ENCODE results near the gene PMAIP1. TPM values are rescaled to one million over a fixed set of nuclear protein-coding genes. Genes with fewer than 3 reads are reported as not detected.

The PMAIP1 gene
- total and polyA plus RNA-seq, 9 of the 15 experiments (the other 6 are each of a cell fraction or from before 2014, with no cell fraction given), result 8.0 to 22.9 (median 14.9) TPM

DNA sequence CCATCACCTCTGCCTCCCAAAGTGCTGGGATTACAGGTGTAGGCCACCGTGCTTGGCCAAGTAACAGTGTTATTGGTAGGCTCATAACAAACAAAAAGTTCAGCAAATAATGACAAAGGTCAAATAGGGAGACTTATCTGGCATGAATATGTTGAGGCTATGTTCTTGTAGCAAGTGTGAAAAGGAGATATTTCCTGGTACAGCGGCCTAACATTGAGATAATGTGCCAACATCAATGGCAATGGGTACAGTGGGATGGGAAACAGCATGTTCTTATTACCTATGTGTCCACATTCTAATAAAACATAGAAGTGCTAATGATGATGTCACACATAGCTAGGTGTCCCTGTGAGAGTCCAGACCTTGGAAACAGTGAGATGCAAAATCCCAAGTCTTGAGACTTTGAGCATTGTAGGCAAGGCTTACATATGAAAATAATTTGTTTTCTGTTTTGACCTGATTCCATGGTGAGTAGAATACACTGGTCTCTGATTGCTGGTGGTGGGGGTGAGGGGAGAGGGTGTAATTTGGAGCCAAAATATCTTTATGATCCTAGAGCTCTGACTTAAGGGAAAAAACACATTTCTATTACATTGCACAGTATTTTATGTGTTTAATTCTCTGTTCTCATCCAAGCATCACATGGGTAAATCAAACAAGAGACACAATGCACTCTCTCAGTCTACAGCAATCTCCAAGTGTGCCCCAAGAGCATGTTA, 33.1 kb upstream of the PMAIP1 start:
- ChIA-PET CTCF (ENCODE audit: low intra/inter-chr PET ratio) (no interaction called here), POLR2A (no interaction called here)
- Histone ChIP-seq H3K36me3 (ENCODE audit: control insufficient read depth, insufficient read depth, low read length) (no peaks in the 10 kb centered on the region), H3K9me1 (ENCODE audit: control insufficient read depth, insufficient read depth, low read length) (no peaks in the 10 kb centered on the region), H3K9me3 (replicated peaks; ENCODE audit: control insufficient read depth, insufficient read depth, low read depth, low read length) (no peaks in the 10 kb centered on the region), H2AFZ (ENCODE audit: low read depth, low read length) (no peak overlapping the region), H3K27me3 (ENCODE audit: control insufficient read depth in 2 of 2, insufficient read depth in 2 of 2, low read length in 2 of 2) (no peaks in the 10 kb centered on the region), H3K27ac (ENCODE audit: extremely low read depth, low read depth, low read length) (no peak overlapping the region), H3K79me2 (ENCODE audit: control insufficient read depth, insufficient read depth, low read length) (no peaks in the 10 kb centered on the region), H3K9ac (ENCODE audit: insufficient read depth in 1 of 2, low read depth in 2 of 2, low read length in 2 of 2) (no peak overlapping the region), H4K20me1 (replicated peaks; ENCODE audit: control insufficient read depth, insufficient read depth, low read length) (no peaks in the 10 kb centered on the region), H3K4me3 (no peak overlapping the region), H3K4me1 (replicated peaks in 1 of 2; ENCODE audit: control insufficient read depth in 2 of 2, insufficient read depth in 2 of 2, low read length in 2 of 2) (peaks cover 0 to 5% of the 10 kb centered on the region in 2 experiments; a peak in 2 of 5 replicates), H3K4me2 (ENCODE audit: insufficient read depth, low read length) (no peak overlapping the region)
- FAIRE-seq (no peak), ATAC-seq (no peak), DNase-seq (ENCODE audit: extremely low read depth in 1 of 4, low spot score in 3 of 4) (no peak)
- intact Hi-C loops (cut with micrococcal nuclease) (no loop called here), in situ Hi-C loops (cut with MboI) (no loop called here)
- 0% methylated on average over 1 of the region's 2 CpGs for WGBS (ENCODE audit: insufficient coverage, low coverage, missing lambda C conversion rate)
- TF ChIP-seq CHD1 (IDR thresholded peaks at IDR 0.05; ENCODE audit: low read length), result no peak
- TF ChIP-seq DDX20 (tag; IDR thresholded peaks at IDR 0.05; ENCODE audit: low read depth), result no peak
- no peak for TF ChIP-seq ZNF583 (CRISPR knock-in tag; IDR thresholded peaks at IDR 0.05)
- no peak for TF ChIP-seq ZBTB8A (IDR thresholded peaks at IDR 0.05; ENCODE audit: partially characterized antibody)
- TF ChIP-seq ZNF511 (CRISPR knock-in tag; IDR thresholded peaks at IDR 0.05), result no peak
- no peak for TF ChIP-seq NFIX (CRISPR knock-in tag; IDR thresholded peaks at IDR 0.05; ENCODE audit: low read depth)
- no peak for TF ChIP-seq ZNF57 (CRISPR knock-in tag; IDR thresholded peaks at IDR 0.05)
- TF ChIP-seq ZNF668 (CRISPR knock-in tag; IDR thresholded peaks at IDR 0.05), result no peak
- TF ChIP-seq ZBTB1 (CRISPR knock-in tag; IDR thresholded peaks at IDR 0.05; ENCODE audit: borderline replicate concordance, low read depth), result no peak
- TF ChIP-seq BCL6 (CRISPR knock-in tag; IDR thresholded peaks at IDR 0.05), result no peak
- no TSS peak for BruUV-seq (replicated peaks)
